Colonic mucosa (tissue), 4 donors: ENCODE data around the gene IQUB. TPM values are rescaled to one million over a fixed set of nuclear protein-coding genes. Genes with fewer than 3 reads are reported as not detected.

Experiments
- DNase-seq: peaks from one replicate; pipeline ENCODE4 v3.0.0-alpha.2; 2020
- H3K27ac ChIP-seq: fragments of 200-600 bp; one replicate; pipeline ENCODE4 v1.8.0; 2021
- H3K27me3 ChIP-seq: fragments of 200-600 bp; one replicate; pipeline ENCODE4 v1.8.0; 2021
- H3K36me3 ChIP-seq: fragments of 200-600 bp; one replicate; pipeline ENCODE4 v1.8.0; 2021
- H3K4me1 ChIP-seq: fragments of 200-600 bp; one replicate; pipeline ENCODE4 v1.8.0; 2021; ENCODE audit warnings: mild to moderate bottlenecking
- H3K4me3 ChIP-seq: fragments of 200-600 bp; one replicate; pipeline ENCODE4 v1.8.0; 2021
- H3K9ac ChIP-seq, 2 donors: one replicate each; pipeline ENCODE4 v1.7.0; 2013; ENCODE audit warnings: control low read depth in 2 of 2, low read depth in 2 of 2, low read length in 2 of 2
- H3K9me3 ChIP-seq: fragments of 200-600 bp; one replicate; pipeline ENCODE4 v1.8.0; 2021
- CTCF ChIP-seq: fragments of 200-600 bp; IDR thresholded peaks from one replicate; pipeline ENCODE4 v1.8.0; 2022; ENCODE audit warnings: antibody characterized with exemption, mild to moderate bottlenecking
- intact Hi-C: fragments of 100-400 bp; cut with DNase I; formaldehyde crosslinking; loops from one replicate; pipeline ENCODE4 v1.14.1; 2022
- total RNA-seq, 2 donors: library from RNA; stranded (reverse); fragmentation: NEBNext Ultra II Directional in 1 of 2; extraction: Animal tissue kit (Norgen Biotek cat#: 25700) in 1 of 2; gene quantifications; one replicate each; pipeline ENCODE4 v1.2.1, GENCODE V29; 2021
- donor health status: healthy.
- donor health status: DM: no; HTN: no; CAD: no.
- donor health status: DM: no; HTN: no; CAD: no.

The IQUB gene
- total RNA-seq, 2 donors from 2014 or later: 0.16 TPM; not detected in 1

- Histone ChIP-seq H3K4me1 (no peaks in the 10 kb centered on the region), H3K9ac (no peak overlapping the region), H3K9me3 (no peaks in the 10 kb centered on the region), H3K36me3 (no peaks in the 10 kb centered on the region), H3K27me3 (no peaks in the 10 kb centered on the region), H3K4me3 (no peak overlapping the region), H3K27ac (no peak overlapping the region)
- intact Hi-C loops: no loop called here
- DNase-seq: no peak
- TF ChIP-seq CTCF: no peak
Observed at GRCh38 chr7:123437447-123437995, 96.9 kb downstream of the IQUB start.

DNA sequence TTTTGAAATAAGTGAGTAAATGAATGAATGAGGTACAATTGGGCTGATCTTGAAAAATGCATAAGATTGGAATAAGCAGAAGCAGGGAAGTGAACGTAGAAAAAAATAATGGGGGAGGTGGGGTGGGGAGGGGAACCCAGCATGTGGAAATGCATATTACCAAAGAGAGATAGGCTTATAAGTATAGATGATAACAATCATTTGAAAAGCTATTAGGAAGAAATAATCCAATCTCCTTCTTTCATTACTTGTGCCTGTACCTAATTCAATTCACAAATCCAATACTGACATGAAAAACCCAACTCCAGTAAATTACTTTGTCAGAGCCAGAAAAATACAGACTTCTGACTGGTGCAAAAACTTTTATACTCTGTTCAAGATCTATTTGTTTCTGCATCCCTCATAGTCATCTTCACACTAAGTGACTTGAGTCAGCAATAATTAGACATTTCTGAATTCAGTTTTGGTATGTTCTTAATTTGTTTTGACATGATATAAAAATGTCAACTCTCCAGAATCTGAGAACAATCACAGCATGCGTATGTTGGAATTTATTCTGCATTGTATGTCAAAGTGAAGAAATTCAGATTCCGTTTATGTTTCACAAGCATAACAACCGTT, 99.2 kb downstream of the IQUB start:
- TF ChIP-seq CTCF: no peak
- intact Hi-C loops: no loop called here
- no peaks in the 10 kb centered on the region for H3K9me3 ChIP-seq
- H3K4me1 ChIP-seq: no peaks in the 10 kb centered on the region
- no peaks in the 10 kb centered on the region for H3K27me3 ChIP-seq
- H3K9ac ChIP-seq: no peak overlapping the region
- H3K4me3 ChIP-seq: no peak overlapping the region
- no peak overlapping the region for H3K27ac ChIP-seq
- no peaks in the 10 kb centered on the region for H3K36me3 ChIP-seq
- no peak for DNase-seq

DNA sequence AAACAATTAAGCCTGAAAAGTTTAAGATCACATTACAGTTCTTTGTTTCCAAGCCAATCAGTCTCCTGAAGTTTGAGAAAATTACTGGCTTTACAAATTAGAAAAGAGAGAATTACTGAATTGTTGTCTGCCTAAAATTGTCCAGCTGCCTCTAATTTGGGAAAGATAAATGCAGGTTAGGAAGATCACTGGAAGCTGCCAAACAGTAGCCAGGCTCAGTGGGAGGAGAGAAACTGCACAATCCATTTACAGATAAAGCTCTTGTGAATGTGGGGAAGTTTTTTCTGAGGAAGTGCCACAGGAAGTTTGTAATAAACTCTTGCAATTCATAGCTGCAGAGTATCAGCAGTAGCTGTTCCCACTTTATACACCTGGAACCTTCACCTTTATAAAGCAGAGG, 100.7 kb downstream of the IQUB start:
- H3K36me3 ChIP-seq: no peaks in the 10 kb centered on the region
- intact Hi-C loops: no loop called here
- no peak for TF ChIP-seq CTCF
- H3K9ac ChIP-seq: no peak overlapping the region
- no peak overlapping the region for H3K27ac ChIP-seq
- H3K9me3 ChIP-seq: no peaks in the 10 kb centered on the region
- H3K4me1 ChIP-seq: no peaks in the 10 kb centered on the region
- no peaks in the 10 kb centered on the region for H3K27me3 ChIP-seq
- DNase-seq: no peak
- no peak overlapping the region for H3K4me3 ChIP-seq

DNA sequence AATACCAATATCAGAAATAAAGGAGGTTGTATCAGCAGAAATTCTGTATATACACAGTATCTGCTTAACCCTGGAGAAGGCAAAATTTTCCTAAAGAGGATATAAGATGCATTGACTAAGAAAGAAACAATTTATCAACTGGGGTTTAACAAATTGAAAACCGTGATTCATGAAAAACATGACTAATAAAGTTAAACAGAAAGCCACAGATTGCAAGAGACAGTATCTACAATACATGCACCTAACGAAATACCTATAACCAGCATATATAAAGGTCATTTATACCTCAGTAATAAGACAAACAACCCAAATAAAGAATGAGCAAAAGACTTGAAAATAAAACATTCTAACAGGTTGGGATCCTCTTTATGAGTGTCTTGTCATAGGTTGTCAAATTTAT, 101.8 kb downstream of the IQUB start:
- intact Hi-C loops: no loop called here

GRCh38 chr7:123431075-123431614, 103.2 kb downstream of the IQUB start:
- TF ChIP-seq CTCF: no peak
- Histone ChIP-seq H3K9me3 (no peaks in the 10 kb centered on the region), H3K36me3 (no peaks in the 10 kb centered on the region), H3K4me3 (no peak overlapping the region), H3K9ac (no peak overlapping the region), H3K27me3 (no peaks in the 10 kb centered on the region), H3K4me1 (no peaks in the 10 kb centered on the region), H3K27ac (no peak overlapping the region)
- DNase-seq: no peak
- intact Hi-C loops: no loop called here

More for the DNA sequence above, 101.8 kb downstream of the IQUB start:
- Histone ChIP-seq H3K36me3 (no peaks in the 10 kb centered on the region), H3K27ac (no peak overlapping the region), H3K27me3 (no peaks in the 10 kb centered on the region), H3K9me3 (no peaks in the 10 kb centered on the region), H3K4me1 (no peaks in the 10 kb centered on the region), H3K9ac (no peak overlapping the region), H3K4me3 (no peak overlapping the region)
- DNase-seq: no peak
- TF ChIP-seq CTCF: no peak
